NT2/D1 (cell line): Measurements from ENCODE around the gene ACO1.

ENCODE experiments used
- SUZ12 ChIP-seq: IDR thresholded peaks from 2 replicates; pipeline ENCODE4 v1.6.1; 2011; ENCODE audit not compliant: insufficient read length, insufficient read depth; ENCODE audit errors: extremely low read depth
- YY1 ChIP-seq: IDR thresholded peaks from 2 replicates; pipeline ENCODE4 v1.6.1; 2011; ENCODE audit not compliant: insufficient read length, insufficient read depth
- ZNF274 ChIP-seq: IDR thresholded peaks from 2 replicates; pipeline ENCODE4 v1.6.1; 2011; ENCODE audit warnings: mild to moderate bottlenecking, low read depth, low read length

DNA sequence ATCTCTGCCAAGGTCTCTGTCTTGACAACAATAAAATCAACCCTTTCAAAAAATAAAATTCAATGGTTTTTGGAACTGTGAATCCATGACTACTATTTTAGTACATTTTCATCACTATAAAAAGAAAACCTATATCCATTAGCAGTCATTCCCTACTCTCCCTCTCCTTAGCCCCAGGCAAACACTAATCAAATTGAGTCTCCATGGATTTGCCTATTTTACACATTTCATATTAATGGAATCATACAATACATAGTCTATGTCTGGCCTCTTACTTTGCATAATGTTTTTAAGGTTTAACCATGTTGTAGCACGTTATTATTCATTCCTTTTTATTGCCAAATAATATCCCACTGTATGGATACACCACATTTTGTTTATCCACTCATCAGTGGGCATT, 117.4 kb downstream of the ACO1 start:
- no peak for TF ChIP-seq YY1
- no peak for TF ChIP-seq SUZ12
- TF ChIP-seq ZNF274 = no peak
